ENCODE results near the gene PCDHB9. TPM values are rescaled to one million over a fixed set of nuclear protein-coding genes. Genes with fewer than 3 reads are reported as not detected.
A peak's percentile ranks its signal among the peaks of the same experiment; 100 is the strongest.

The PCDHB9 gene
- total and polyA plus RNA-seq, 2 of the 4 experiments (the other 2 are of a cell fraction) = 0.10 to 0.18 TPM

DNA sequence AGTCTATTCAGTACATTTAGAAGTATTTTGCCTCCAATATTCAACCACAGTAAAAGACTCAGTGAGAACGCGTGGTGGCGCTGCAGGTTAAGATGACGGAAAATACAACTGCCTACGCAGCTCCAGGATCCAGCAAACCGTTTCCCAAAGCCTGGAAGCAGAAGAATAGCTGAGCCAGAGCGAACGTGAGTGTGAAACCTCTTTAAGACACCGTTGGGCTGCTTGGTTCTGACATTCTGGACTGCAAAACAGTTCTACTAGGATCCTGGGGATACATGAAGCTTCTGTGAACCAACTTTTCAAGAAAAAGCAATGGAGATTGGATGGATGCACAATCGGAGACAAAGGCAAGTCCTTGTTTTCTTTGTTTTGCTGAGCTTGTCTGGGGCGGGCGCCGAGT, 4.7 kb upstream of the PCDHB9 start, which contains the start of gene PCDHB16:
Gene PCDHB16, plus strand, starts transcription at position 140 of the 400 bp plus-strand sequence. Its CDS starts 173 bp downstream, at position 313.
- no peak for TF ChIP-seq MXI1 (IDR thresholded peaks at IDR 0.05; ENCODE audit: borderline replicate concordance, low read depth, low read length)
- TF ChIP-seq ELK1 (IDR thresholded peaks at IDR 0.05; ENCODE audit: borderline replicate concordance, low read depth, low read length) = no peak
- TF ChIP-seq SMC3 (IDR thresholded peaks at IDR 0.05; ENCODE audit: low read depth, low read length) = peak; percentile 13; the same call in 1 of the 2 replicates
- TF ChIP-seq CHD1 (IDR thresholded peaks at IDR 0.05; ENCODE audit: low read depth, low read length) = no peak
- peak; percentile 26; the same call in 1 of the 2 replicates for TF ChIP-seq RAD21 (IDR thresholded peaks at IDR 0.05; ENCODE audit: low read length)
- TF ChIP-seq MAZ (IDR thresholded peaks at IDR 0.05; ENCODE audit: borderline replicate concordance, low read depth, low read length) = no peak
- peak; percentile 43 for TF ChIP-seq CTCF (conservative IDR thresholded peaks at IDR 0.05; ENCODE audit: low read depth, low read length)
- H3K4me2 ChIP-seq (ENCODE audit: low read depth, low read length) = peak within 1 kb of the TSS; percentile 61; the same call in 1 of the 2 replicates
- WGBS, 2 experiments (ENCODE audit: extremely low coverage in 2 of 2, insufficient read length in 1 of 2) = 17% methylated on average over 4 of the region's 13 CpGs; no CpG with 5 or more reads in 1 of the 2 experiments
- no peak within 1 kb of the TSS for H4K8ac ChIP-seq (ENCODE audit: low read depth in 2 of 2, low read length in 2 of 2)
- H2BK120ac ChIP-seq (ENCODE audit: low read depth, low read length) = no peak within 1 kb of the TSS
- peak within 1 kb of the TSS; percentile 58 for H2AFZ ChIP-seq (replicated peaks; ENCODE audit: low read length, poor library complexity)
- no peak within 1 kb of the TSS for H3K27ac ChIP-seq (ENCODE audit: insufficient read depth, low read length)
- H2BK5ac ChIP-seq (ENCODE audit: low read depth, low read length, poor library complexity, severe bottlenecking) = no peak within 1 kb of the TSS
- no peak within 1 kb of the TSS for H3K4ac ChIP-seq (ENCODE audit: low read depth, low read length)
- H3K4me3 ChIP-seq (ENCODE audit: insufficient read depth, low read depth, low read length) = peak within 1 kb of the TSS; percentile 58
- no peak within 1 kb of the TSS for H2BK15ac ChIP-seq (ENCODE audit: low read depth, low read length)
- H3K36me3 ChIP-seq (ENCODE audit: control insufficient read depth, insufficient read depth, low read length) = no peaks in the 10 kb centered on the region
- CTCF ChIA-PET = interaction anchor here (0.6 to 1.2 kb wide), 5 partner anchors 13 to 382 kb away, joined by 3 to 7 read pairs (median 4); no protein-coding TSS in a partner anchor
- H3K56ac ChIP-seq (ENCODE audit: extremely low read depth, insufficient read depth, low read length) = no peak within 1 kb of the TSS
- H3K18ac ChIP-seq (ENCODE audit: low read depth, low read length) = 0 out of 2 replicates have a peak within 1 kb of the TSS, but pooled peaks have one; percentile 36
- peak within 1 kb of the TSS; percentile 67 for H3K9ac ChIP-seq (ENCODE audit: low read depth, low read length)
- BruUV-seq (replicated peaks) = no TSS peak
- no peak within 1 kb of the TSS for H2BK20ac ChIP-seq (ENCODE audit: low read depth, low read length)
- H3K9me1 ChIP-seq (ENCODE audit: insufficient read depth, low read length) = no peaks in the 10 kb centered on the region
- peaks cover 23% of the 10 kb centered on the region; the same call in 1 of the 2 replicates for H3K9me3 ChIP-seq (ENCODE audit: control insufficient read depth, insufficient read depth, low read length)
- H2AK9ac ChIP-seq (replicated peaks; ENCODE audit: low read depth, low read length, poor library complexity) = no peak within 1 kb of the TSS
- 0 out of 2 replicates have a peak within 1 kb of the TSS, but pooled peaks have one; percentile 53 for H4K5ac ChIP-seq (ENCODE audit: low read depth, low read length)
- H4K91ac ChIP-seq (ENCODE audit: insufficient read depth, low read depth, low read length) = no peak within 1 kb of the TSS
- no peaks in the 10 kb centered on the region for H3K27me3 ChIP-seq (ENCODE audit: control insufficient read depth, insufficient read depth, low read length)
- ATAC-seq (ENCODE audit: low read depth) = no peak
- no peaks in the 10 kb centered on the region for H3K79me1 ChIP-seq (ENCODE audit: low read depth in 1 of 2, low read length in 2 of 2)
- POLR2A ChIA-PET (ENCODE audit: unreplicated experiment) = no interaction called here
- peak; percentile 32 for DNase-seq
- in situ Hi-C loops (cut with MboI; ENCODE audit: low sequenced_read_pairs) = no loop called here
- H3K14ac ChIP-seq (replicated peaks; ENCODE audit: low read depth, low read length) = no peak within 1 kb of the TSS
- dilution Hi-C loops (cut with HindIII; ENCODE audit: low sequenced_read_pairs, unreplicated experiment) = no loop called here
- no peak within 1 kb of the TSS for H2AK5ac ChIP-seq (ENCODE audit: low read depth, low read length)
- intact Hi-C loops (cut with micrococcal nuclease) = no loop called here
- H3K4me1 ChIP-seq (ENCODE audit: control insufficient read depth, insufficient read depth, low read length) = no peaks in the 10 kb centered on the region
- no peak within 1 kb of the TSS for H3K23ac ChIP-seq (ENCODE audit: low read depth, low read length)
- no peaks in the 10 kb centered on the region for H4K20me1 ChIP-seq (ENCODE audit: insufficient read depth, low read length)
